A673 (cell line): ENCODE data around the gene PRR5.

Experiments used
- EZH2 ChIP-seq: fragments of 200-600 bp; sonication (generic); IDR thresholded peaks from 2 replicates; pipeline ENCODE4 v1.6.1; 2017; ENCODE audit warnings: borderline replicate concordance, low read depth, mild to moderate bottlenecking, mixed read lengths, antibody characterized with exemption, low read length; ENCODE audit not compliant: poor library complexity, severe bottlenecking
- TF ChIP-seq, protein P1 (sequence below): fragments of 300-800, 200-600 bp; sonication (generic); conservative IDR thresholded peaks from 2 replicates; pipeline ENCODE4 v1.5.1; 2017; ENCODE audit warnings: low read depth, mild to moderate bottlenecking, antibody characterized with exemption, low read length, moderate library complexity, mixed read lengths

DNA sequence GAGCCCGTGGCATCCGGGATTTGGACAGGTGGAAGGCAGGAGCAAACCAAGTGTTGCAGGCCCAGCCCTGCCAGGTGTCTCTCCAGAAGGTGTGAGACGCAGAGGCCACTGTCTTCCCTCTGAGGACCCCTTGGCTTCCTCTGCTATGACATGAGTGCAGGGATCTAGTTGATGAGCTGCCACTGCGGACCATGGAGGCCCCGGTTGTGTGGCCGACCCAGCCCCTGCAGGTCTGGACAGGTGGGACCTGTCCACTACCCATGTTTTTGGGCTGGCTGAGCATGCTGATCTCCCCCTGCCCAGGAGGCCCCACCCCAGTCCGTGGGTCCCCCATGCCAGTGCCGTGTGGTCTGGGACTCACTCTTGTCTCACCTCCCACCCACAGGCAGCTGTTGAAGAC is 22.9 kb downstream of the PRR5 start:
- TF ChIP-seq, protein P1, sequence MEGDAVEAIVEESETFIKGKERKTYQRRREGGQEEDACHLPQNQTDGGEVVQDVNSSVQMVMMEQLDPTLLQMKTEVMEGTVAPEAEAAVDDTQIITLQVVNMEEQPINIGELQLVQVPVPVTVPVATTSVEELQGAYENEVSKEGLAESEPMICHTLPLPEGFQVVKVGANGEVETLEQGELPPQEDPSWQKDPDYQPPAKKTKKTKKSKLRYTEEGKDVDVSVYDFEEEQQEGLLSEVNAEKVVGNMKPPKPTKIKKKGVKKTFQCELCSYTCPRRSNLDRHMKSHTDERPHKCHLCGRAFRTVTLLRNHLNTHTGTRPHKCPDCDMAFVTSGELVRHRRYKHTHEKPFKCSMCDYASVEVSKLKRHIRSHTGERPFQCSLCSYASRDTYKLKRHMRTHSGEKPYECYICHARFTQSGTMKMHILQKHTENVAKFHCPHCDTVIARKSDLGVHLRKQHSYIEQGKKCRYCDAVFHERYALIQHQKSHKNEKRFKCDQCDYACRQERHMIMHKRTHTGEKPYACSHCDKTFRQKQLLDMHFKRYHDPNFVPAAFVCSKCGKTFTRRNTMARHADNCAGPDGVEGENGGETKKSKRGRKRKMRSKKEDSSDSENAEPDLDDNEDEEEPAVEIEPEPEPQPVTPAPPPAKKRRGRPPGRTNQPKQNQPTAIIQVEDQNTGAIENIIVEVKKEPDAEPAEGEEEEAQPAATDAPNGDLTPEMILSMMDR, result no peak
- TF ChIP-seq EZH2, result no peak
